ENCODE results near the gene NCKAP1. TPM values are rescaled to one million over a fixed set of nuclear protein-coding genes. Genes with fewer than 3 reads are reported as not detected.

NCKAP1 gene, protein sequence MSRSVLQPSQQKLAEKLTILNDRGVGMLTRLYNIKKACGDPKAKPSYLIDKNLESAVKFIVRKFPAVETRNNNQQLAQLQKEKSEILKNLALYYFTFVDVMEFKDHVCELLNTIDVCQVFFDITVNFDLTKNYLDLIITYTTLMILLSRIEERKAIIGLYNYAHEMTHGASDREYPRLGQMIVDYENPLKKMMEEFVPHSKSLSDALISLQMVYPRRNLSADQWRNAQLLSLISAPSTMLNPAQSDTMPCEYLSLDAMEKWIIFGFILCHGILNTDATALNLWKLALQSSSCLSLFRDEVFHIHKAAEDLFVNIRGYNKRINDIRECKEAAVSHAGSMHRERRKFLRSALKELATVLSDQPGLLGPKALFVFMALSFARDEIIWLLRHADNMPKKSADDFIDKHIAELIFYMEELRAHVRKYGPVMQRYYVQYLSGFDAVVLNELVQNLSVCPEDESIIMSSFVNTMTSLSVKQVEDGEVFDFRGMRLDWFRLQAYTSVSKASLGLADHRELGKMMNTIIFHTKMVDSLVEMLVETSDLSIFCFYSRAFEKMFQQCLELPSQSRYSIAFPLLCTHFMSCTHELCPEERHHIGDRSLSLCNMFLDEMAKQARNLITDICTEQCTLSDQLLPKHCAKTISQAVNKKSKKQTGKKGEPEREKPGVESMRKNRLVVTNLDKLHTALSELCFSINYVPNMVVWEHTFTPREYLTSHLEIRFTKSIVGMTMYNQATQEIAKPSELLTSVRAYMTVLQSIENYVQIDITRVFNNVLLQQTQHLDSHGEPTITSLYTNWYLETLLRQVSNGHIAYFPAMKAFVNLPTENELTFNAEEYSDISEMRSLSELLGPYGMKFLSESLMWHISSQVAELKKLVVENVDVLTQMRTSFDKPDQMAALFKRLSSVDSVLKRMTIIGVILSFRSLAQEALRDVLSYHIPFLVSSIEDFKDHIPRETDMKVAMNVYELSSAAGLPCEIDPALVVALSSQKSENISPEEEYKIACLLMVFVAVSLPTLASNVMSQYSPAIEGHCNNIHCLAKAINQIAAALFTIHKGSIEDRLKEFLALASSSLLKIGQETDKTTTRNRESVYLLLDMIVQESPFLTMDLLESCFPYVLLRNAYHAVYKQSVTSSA
- 173 and 236 TPM in 2 replicates for total RNA-seq

DNA sequence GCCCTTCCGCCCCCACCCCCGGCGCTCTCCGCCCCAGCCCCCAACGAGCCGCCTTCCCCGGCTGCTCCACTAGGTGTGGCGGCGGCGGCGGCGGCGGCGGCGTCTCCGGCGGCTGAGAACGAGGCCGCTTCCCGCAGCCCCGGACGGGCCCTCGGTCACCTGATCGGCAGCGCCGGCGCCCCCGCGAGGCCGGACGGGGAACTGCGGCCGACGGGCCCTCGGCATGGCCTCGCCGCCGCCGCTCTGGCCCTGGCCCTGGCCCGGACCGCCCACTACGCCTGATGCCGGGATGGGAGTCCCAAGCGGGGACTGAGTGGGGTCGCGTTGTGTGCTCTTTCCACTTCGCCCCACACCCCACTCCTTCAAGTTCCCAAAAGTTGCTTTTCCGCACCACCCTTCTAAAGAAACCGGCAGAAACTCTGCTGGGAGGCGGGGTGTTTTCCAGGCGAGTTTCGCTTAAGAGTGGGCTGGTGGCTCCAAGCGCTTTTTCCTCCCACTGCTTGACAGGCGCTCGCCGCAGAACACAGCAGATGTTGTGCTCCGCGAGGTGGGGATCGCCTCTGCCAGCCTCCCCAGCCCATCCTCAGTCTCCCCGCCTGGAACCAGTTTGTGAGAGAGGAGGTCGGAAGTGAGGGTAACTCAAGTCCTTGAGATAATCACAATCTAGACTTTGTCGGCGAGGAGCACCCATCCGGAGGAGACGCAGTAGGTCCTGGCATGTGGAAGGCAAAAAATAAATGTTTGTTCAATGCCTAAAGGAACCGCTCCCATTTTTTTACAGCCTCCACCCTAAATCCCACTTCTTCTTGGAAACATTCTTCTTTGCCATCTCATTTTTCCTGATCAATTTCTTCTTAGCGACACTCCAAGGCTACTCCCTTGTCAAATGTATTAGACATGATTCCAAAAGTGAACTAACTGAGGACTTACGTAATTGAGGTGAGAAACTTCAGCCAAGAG, at the start of gene NCKAP1:
Gene NCKAP1, minus strand, starts transcription at position 117 of the 960 bp plus-strand sequence. CDS start 358 bp downstream, outside the sequence.
- TF ChIP-seq, protein P1, sequence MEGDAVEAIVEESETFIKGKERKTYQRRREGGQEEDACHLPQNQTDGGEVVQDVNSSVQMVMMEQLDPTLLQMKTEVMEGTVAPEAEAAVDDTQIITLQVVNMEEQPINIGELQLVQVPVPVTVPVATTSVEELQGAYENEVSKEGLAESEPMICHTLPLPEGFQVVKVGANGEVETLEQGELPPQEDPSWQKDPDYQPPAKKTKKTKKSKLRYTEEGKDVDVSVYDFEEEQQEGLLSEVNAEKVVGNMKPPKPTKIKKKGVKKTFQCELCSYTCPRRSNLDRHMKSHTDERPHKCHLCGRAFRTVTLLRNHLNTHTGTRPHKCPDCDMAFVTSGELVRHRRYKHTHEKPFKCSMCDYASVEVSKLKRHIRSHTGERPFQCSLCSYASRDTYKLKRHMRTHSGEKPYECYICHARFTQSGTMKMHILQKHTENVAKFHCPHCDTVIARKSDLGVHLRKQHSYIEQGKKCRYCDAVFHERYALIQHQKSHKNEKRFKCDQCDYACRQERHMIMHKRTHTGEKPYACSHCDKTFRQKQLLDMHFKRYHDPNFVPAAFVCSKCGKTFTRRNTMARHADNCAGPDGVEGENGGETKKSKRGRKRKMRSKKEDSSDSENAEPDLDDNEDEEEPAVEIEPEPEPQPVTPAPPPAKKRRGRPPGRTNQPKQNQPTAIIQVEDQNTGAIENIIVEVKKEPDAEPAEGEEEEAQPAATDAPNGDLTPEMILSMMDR (IDR thresholded peaks at IDR 0.05; ENCODE audit: insufficient read depth, low read depth, low read length), result peak; percentile 55
- DNase-seq (ENCODE audit: low read depth), result peak; percentile 91
- H3K4me3 ChIP-seq (ENCODE audit: low read depth, low read length), result peak within 1 kb of the TSS; percentile 92

DNA sequence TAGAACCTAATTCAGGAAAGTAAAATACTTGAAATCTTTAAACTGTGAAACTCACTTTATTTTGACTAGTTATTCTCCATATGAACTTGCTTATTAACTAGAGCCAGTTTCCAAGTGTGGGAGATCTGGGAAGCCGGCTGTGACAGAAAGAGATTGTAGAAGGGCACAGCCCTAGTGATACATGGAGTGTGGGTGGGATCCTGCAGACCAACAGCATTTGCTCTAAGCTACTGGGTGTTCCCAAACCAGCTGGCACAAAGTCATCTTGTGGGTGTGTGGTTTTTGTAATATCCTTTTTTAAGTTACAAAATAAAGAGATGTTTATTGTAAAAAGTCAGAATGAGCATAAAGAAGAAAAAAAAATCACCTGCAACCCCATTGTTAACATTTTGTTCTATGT, 43.7 kb upstream of the NCKAP1 start:
- no peak for DNase-seq (ENCODE audit: low read depth)
- no peak overlapping the region for H3K4me3 ChIP-seq (ENCODE audit: low read depth, low read length)
- TF ChIP-seq, protein P1 (IDR thresholded peaks at IDR 0.05; ENCODE audit: insufficient read depth, low read depth, low read length), result no peak

DNA sequence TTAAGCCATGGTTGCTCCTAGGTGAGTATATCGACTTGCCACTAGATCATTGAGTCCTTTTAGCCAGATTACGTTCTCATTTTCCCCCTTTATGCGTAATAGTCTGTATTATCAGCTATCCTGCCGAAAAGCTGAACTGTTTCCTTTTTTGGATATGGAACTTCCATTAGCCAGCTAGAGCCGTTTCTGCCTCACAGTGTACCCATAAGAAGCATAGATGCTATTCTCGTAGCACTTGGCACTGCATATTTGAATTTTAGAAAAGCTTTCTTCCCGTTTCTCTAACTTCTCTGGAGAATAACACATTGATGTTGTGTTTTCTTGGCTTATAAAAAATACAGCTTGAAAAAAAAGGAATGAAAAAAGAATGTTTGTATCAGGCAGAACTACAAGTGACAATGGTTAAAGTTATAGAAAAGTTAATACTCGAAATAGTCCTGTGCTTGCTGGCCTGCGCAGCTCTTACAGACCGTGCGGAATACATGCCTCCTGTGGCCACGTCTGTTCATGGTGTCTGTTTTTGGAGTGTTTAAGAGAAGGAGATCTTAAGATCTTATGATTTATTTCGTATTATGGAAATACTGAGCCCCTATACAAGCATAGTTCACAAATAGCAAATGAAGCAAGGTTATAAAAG, 41.0 kb upstream of the NCKAP1 start:
- DNase-seq (ENCODE audit: low read depth), result peak; percentile 15
- peak overlapping the region; percentile 87 for H3K4me3 ChIP-seq (ENCODE audit: low read depth, low read length)
- TF ChIP-seq, protein P1 (IDR thresholded peaks at IDR 0.05; ENCODE audit: insufficient read depth, low read depth, low read length), result no peak

- peak; percentile 92 for DNase-seq (ENCODE audit: low read depth)
- peak within 1 kb of the TSS; percentile 87 for H3K4me3 ChIP-seq (ENCODE audit: low read depth, low read length)
- TF ChIP-seq, protein P1 (IDR thresholded peaks at IDR 0.05; ENCODE audit: insufficient read depth, low read depth, low read length), result no peak
Measured at GRCh38 chr2:183078464-183079138, 40.3 kb upstream of the NCKAP1 start, which contains the start of gene DUSP19. TSS of gene DUSP19 (plus strand) at chr2:183078747. CDS start at chr2:183078934, 187 bp downstream.

DNA sequence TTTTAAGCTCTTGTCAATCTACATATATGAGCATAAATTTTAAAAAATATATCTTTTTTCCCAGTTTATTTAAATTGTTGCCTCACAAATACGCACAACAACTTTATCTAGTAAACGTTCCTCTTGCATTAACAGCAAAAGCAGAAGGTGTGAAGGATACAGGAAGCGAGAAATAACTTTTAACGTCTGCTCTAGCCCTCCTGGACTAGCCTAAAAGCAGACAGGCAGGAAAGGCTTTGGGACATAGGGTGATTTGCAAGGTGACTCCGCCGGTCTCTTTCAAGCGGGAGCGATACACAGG, 39.9 kb upstream of the NCKAP1 start:
- H3K4me3 ChIP-seq (ENCODE audit: low read depth, low read length), result peak overlapping the region; percentile 87
- TF ChIP-seq, protein P1 (IDR thresholded peaks at IDR 0.05; ENCODE audit: insufficient read depth, low read depth, low read length), result no peak
- DNase-seq (ENCODE audit: low read depth), result no peak

Measured in fibroblast of villous mesenchyme (primary cell).